A673 (cell line): ENCODE results near the gene GAGE2A. TPM values are rescaled to one million over a fixed set of nuclear protein-coding genes. Genes with fewer than 3 reads are reported as not detected.
A peak's percentile ranks its signal among the peaks of the same experiment; 100 is the strongest.

ENCODE experiments used
- BruUV-seq: library from RNA; stranded (reverse); fragments of 400-500 nt; replicated peaks from 2 replicates; lab custom pipeline; 2021; lab: Mats Ljungman, UMichigan
- CTCF ChIA-PET: fragments of 300-600 bp; sonication (Branson Sonifier 250); formaldehyde crosslinking; loops from one replicate; lab custom pipeline; 2022; ENCODE audit warnings: antibody characterized with exemption; lab: Charles Lee
- POLR2A ChIA-PET: fragments of 300-600 bp; sonication (Branson Sonifier 250); formaldehyde crosslinking; loops from one replicate; lab custom pipeline; 2022; ENCODE audit warnings: antibody characterized with exemption; ENCODE audit not compliant: low non-redundant PET; lab: Charles Lee
- DNase-seq: peaks from one replicate; pipeline ENCODE4 v3.0.0-alpha.2; 2015; ENCODE audit warnings: low spot score
- H3K27ac ChIP-seq: fragments of 200-600 bp; sonication (generic); 2 replicates; pipeline ENCODE4 v1.5.1; 2016; ENCODE audit warnings: mixed run types, low read depth, mild to moderate bottlenecking, mixed read lengths, antibody characterized with exemption, low read length; ENCODE audit not compliant: poor library complexity, severe bottlenecking
- H3K27me3 ChIP-seq: fragments of 200-600 bp; sonication (generic); replicated peaks from 2 replicates; pipeline ENCODE4 v1.6.1; 2017; ENCODE audit warnings: mixed run types, low read depth, mild to moderate bottlenecking, mixed read lengths, antibody characterized with exemption, low read length; ENCODE audit not compliant: insufficient read depth, poor library complexity
- H3K36me3 ChIP-seq: fragments of 200-600 bp; sonication (generic); 2 replicates; pipeline ENCODE4 v1.6.1; 2016; ENCODE audit warnings: mixed run types, mild to moderate bottlenecking, mixed read lengths, antibody characterized with exemption, low read length; ENCODE audit not compliant: insufficient read depth, poor library complexity, severe bottlenecking
- H3K4me1 ChIP-seq: fragments of 200-600 bp; sonication (generic); 2 replicates; pipeline ENCODE4 v1.6.1; 2017; ENCODE audit warnings: mixed run types, mild to moderate bottlenecking, mixed read lengths, antibody characterized with exemption, low read length; ENCODE audit not compliant: insufficient read depth, poor library complexity, severe bottlenecking
- H3K4me3 ChIP-seq: fragments of 200-600 bp; sonication (generic); 2 replicates; pipeline ENCODE4 v1.5.1; 2016; ENCODE audit warnings: low read depth, mixed run types, mild to moderate bottlenecking, mixed read lengths, low read length; ENCODE audit not compliant: poor library complexity, severe bottlenecking
- H3K9me3 ChIP-seq: fragments of 200-600 bp; sonication (generic); 2 replicates; pipeline ENCODE4 v1.6.1; 2016; ENCODE audit warnings: mixed run types, low read depth, mild to moderate bottlenecking, mixed read lengths, antibody characterized with exemption, low read length; ENCODE audit not compliant: poor library complexity, severe bottlenecking
- EZH2 ChIP-seq: fragments of 200-600 bp; sonication (generic); IDR thresholded peaks from 2 replicates; pipeline ENCODE4 v1.6.1; 2017; ENCODE audit warnings: borderline replicate concordance, low read depth, mild to moderate bottlenecking, mixed read lengths, antibody characterized with exemption, low read length; ENCODE audit not compliant: poor library complexity, severe bottlenecking
- intact Hi-C: fragments of 100-400 bp; cut with micrococcal nuclease; formaldehyde crosslinking; loops from one replicate; pipeline ENCODE4 v1.10.0; 2022; ENCODE audit not compliant: unreplicated experiment
- total RNA-seq: library from RNA; stranded (reverse); gene quantifications from 2 replicates; pipeline ENCODE4 v1.2.3, GENCODE V29; 2021
- TF ChIP-seq, protein P1 (sequence below): fragments of 300-800, 200-600 bp; sonication (generic); conservative IDR thresholded peaks from 2 replicates; pipeline ENCODE4 v1.5.1; 2017; ENCODE audit warnings: low read depth, mild to moderate bottlenecking, antibody characterized with exemption, low read length, moderate library complexity, mixed read lengths

Gene GAGE2A
- total RNA-seq, 1 experiment from 2014 or later, result not detected

DNA sequence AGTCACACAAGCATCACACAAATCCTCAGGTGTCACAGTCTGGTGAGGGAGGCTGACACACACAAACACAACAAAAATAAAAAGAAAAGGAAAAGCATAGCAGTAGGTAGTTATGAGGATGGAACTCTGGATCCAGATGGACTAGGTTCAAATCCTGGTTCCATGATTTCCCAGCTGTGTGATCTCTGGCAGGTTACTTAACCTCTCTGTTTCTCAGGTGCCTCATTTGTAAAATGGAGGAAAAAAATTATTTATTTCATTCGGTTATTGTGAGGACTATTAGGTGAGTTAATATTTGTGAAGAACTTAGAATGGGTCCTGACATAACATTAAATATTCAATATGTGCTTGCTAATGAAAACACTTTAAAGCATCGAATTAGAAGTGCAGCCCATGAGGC lies 29.3 kb downstream of the GAGE2A start:
- no peaks in the 10 kb centered on the region for H3K9me3 ChIP-seq
- H3K27ac ChIP-seq, result no peak overlapping the region
- no peak overlapping the region for H3K4me3 ChIP-seq
- DNase-seq, result no peak
- no peaks in the 10 kb centered on the region for H3K36me3 ChIP-seq
- H3K27me3 ChIP-seq, result no peaks in the 10 kb centered on the region
- ChIA-PET POLR2A (no interaction called here), CTCF (no interaction called here)
- BruUV-seq, result no TSS peak
- intact Hi-C loops, result no loop called here
- H3K4me1 ChIP-seq, result no peaks in the 10 kb centered on the region
- TF ChIP-seq, protein P1, sequence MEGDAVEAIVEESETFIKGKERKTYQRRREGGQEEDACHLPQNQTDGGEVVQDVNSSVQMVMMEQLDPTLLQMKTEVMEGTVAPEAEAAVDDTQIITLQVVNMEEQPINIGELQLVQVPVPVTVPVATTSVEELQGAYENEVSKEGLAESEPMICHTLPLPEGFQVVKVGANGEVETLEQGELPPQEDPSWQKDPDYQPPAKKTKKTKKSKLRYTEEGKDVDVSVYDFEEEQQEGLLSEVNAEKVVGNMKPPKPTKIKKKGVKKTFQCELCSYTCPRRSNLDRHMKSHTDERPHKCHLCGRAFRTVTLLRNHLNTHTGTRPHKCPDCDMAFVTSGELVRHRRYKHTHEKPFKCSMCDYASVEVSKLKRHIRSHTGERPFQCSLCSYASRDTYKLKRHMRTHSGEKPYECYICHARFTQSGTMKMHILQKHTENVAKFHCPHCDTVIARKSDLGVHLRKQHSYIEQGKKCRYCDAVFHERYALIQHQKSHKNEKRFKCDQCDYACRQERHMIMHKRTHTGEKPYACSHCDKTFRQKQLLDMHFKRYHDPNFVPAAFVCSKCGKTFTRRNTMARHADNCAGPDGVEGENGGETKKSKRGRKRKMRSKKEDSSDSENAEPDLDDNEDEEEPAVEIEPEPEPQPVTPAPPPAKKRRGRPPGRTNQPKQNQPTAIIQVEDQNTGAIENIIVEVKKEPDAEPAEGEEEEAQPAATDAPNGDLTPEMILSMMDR, result no peak
- TF ChIP-seq EZH2, result no peak

DNA sequence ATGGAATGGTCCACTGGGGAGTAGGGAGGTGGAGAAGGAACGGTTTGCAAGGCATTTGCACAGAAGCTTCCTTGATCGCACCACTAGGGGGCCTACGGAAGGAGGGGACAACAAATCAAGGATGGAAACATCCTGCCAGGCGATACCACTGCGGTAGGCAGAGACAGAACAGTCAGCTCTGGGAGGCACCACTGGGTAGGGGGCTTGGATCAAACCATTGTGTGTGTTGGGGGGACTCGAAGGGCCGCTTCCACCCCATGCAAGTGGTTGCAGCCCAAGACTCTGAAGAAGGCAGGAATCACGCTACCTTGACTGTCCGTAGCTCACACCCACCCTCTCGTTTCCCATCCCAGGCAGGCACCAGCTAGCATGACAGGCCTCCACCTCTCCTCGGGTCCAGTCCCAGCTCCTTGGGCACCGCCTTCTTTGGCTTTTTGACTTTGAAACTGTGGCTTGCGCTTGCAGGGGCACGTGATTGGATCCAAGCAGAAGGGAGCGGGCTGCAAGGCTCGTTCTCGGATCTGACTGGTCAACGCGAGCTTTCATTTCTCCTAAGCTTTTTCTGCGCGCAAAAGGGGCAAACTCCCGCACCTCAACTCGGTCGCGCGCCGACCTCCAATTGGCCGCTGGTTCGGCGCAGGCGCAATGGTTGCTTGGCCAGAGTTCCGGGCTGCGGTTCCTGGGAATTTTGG lies 37.9 kb downstream of the GAGE2A start:
- H3K9me3 ChIP-seq, result no peaks in the 10 kb centered on the region
- H3K4me1 ChIP-seq, result no peaks in the 10 kb centered on the region
- H3K27me3 ChIP-seq, result no peaks in the 10 kb centered on the region
- no peak overlapping the region for H3K27ac ChIP-seq
- peak; percentile 11 for DNase-seq
- ChIA-PET POLR2A (no interaction called here), CTCF (no interaction called here)
- TF ChIP-seq EZH2, result no peak
- TF ChIP-seq, protein P1, result peak; percentile 40; the same call in 1 of the 2 replicates
- H3K4me3 ChIP-seq, result no peak overlapping the region
- H3K36me3 ChIP-seq, result no peaks in the 10 kb centered on the region
- no TSS peak for BruUV-seq
- intact Hi-C loops, result no loop called here

DNA sequence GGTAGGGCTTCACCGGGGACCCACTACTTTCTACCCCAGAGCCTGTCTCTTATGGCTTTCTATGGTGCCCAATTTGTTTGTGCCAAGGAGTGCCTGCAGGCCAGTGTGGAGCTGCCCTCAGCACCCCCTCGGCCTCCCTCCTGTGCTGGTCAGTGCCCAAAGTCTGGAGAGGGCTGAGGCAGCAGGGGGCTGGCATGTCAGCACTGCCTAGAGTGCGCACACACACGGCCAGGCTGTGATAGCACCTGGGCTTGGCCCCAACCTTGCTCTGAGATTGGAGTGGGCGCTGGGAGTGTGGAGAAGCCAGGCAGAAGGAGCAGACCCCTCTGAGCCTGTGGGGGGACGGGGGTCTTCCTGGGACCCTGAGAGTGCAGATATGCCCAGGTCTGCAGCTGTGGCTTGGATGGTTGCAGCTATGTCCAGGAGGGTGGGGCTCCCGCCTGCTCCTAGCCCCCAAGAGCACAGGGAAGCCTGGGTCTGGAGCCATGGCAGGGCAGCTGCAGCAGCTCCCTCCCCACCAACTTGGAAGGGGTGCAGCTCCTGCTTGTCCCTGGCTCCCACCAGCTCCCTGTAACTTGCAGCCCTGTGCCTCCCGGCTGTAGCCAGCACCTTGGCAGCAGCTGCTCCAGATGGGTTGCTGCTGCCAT lies 55.8 kb downstream of the GAGE2A start:
- no peak for DNase-seq
- no peak for TF ChIP-seq EZH2
- Histone ChIP-seq H3K36me3 (no peaks in the 10 kb centered on the region), H3K4me3 (no peak overlapping the region), H3K9me3 (no peaks in the 10 kb centered on the region), H3K4me1 (no peaks in the 10 kb centered on the region), H3K27me3 (peaks cover 3% of the 10 kb centered on the region), H3K27ac (no peak overlapping the region)
- intact Hi-C loops, result no loop called here
- CTCF ChIA-PET, result no interaction called here
- POLR2A ChIA-PET, result no interaction called here
- no TSS peak for BruUV-seq

Other genes starting within 250 kb of the GAGE2A start
- gene GAGE12C, start 57.3 kb upstream of the GAGE2A start, total RNA-seq, result not detected in 2 replicates
- gene GAGE12D, start 47.8 kb upstream of the GAGE2A start, total RNA-seq, result not detected in 2 replicates
- not detected in 2 replicates for gene GAGE12E, start 38.2 kb upstream of the GAGE2A start, total RNA-seq
- not detected in 2 replicates for gene GAGE12F, start 28.7 kb upstream of the GAGE2A start, total RNA-seq
- not detected in 2 replicates for gene GAGE12G, start 19.1 kb upstream of the GAGE2A start, total RNA-seq
- gene GAGE12H, start 9.5 kb upstream of the GAGE2A start, total RNA-seq, result not detected in 2 replicates
- not detected in 2 replicates for gene GAGE1, start 9.5 kb downstream of the GAGE2A start, total RNA-seq
- gene PAGE1, start 106.5 kb downstream of the GAGE2A start, total RNA-seq, result not detected in 2 replicates
- gene PAGE4, start 239.8 kb downstream of the GAGE2A start, total RNA-seq, result not detected in 2 replicates